ENCODE results near the gene RAB9B. TPM values are rescaled to one million over a fixed set of nuclear protein-coding genes. Genes with fewer than 3 reads are reported as not detected.
A peak's percentile ranks its signal among the peaks of the same experiment; 100 is the strongest.

RAB9B gene
- total and polyA plus RNA-seq, 8 donors, result 0.76 to 11.0 (median 2.3) TPM; not detected in 1

- intact Hi-C loops (cut with DNase I; ENCODE audit: low total_unique reads), result no loop called here
Measured at GRCh38 chrX:103776546-103776945, 55.5 kb downstream of the RAB9B start, which contains the start of gene PLP1. Gene PLP1, plus strand, starts transcription at chrX:103776840. Its CDS starts 156 bp downstream, at chrX:103776996.

DNA sequence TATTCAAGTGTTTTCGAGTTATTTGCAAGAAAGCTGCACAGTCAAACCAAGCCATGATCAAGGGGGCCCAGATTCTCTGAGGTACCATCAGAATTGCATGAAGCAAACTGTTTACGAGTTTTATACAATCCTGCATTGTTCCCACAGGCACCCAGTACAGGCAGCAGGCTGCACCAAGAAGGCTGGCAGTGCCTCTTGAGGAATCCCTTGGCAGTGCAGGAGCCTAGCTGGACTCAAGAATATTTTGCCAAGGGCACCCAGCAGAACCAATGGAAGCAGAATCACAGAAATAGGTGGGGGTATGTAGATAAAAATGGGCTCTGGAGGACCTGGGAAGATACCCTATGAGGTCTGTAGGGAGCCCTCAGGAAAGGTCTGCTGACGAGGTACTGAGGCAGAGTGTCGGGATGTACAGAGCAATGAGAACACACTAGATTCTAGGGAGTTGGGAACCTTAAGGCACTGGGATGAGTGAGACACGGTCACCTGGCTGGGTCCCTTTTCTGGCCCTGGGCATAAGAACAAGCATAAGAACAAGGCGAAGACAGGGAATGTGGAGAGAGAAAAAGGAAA, 57.9 kb downstream of the RAB9B start:
- H3K9me3 ChIP-seq, result no peaks in the 10 kb centered on the region
- H3K27me3 ChIP-seq, result peaks cover 0 to 12% (median 4%) of the 10 kb centered on the region in 3 donors
- H3K36me3 ChIP-seq, result no peaks in the 10 kb centered on the region
- intact Hi-C loops (cut with DNase I; ENCODE audit: low total_unique reads), result no loop called here
- H3K4me3 ChIP-seq, result no peak overlapping the region
- no peak for TF ChIP-seq POLR2A (IDR thresholded peaks at IDR 0.05)
- TF ChIP-seq POLR2AphosphoS5 (IDR thresholded peaks at IDR 0.05), result no peak
- peak in 3 of 7 experiments; percentile 11 to 32 (median 28) for TF ChIP-seq CTCF (IDR thresholded peaks at IDR 0.05)
- no peak for TF ChIP-seq EP300 (IDR thresholded peaks at IDR 0.05)
- 66 to 78% (median 74%) methylated on average over 6 of the region's 6 CpGs for WGBS, 5 donors
- no peaks in the 10 kb centered on the region for H3K4me1 ChIP-seq
- no peak overlapping the region for H3K27ac ChIP-seq
- peak in 1 of 2 donors; percentile 57 for DNase-seq

More at GRCh38 chrX:103776546-103776945, 55.5 kb downstream of the RAB9B start, which contains the start of gene PLP1:
- Histone ChIP-seq H3K4me3 (no peak within 1 kb of the TSS), H3K27me3 (peaks cover 0 to 12% (median 0%) of the 10 kb centered on the region in 3 donors), H3K36me3 (no peaks in the 10 kb centered on the region), H3K27ac (no peak within 1 kb of the TSS), H3K4me1 (no peaks in the 10 kb centered on the region), H3K9me3 (no peaks in the 10 kb centered on the region)
- TF ChIP-seq CTCF (IDR thresholded peaks at IDR 0.05) (no peak), EP300 (IDR thresholded peaks at IDR 0.05) (no peak), POLR2A (IDR thresholded peaks at IDR 0.05) (no peak), POLR2AphosphoS5 (IDR thresholded peaks at IDR 0.05) (no peak)
- peak in 1 of 2 donors; percentile 44 for DNase-seq
- 53 to 74% (median 67%) methylated on average over 2 of the region's 2 CpGs for WGBS, 5 donors

DNA sequence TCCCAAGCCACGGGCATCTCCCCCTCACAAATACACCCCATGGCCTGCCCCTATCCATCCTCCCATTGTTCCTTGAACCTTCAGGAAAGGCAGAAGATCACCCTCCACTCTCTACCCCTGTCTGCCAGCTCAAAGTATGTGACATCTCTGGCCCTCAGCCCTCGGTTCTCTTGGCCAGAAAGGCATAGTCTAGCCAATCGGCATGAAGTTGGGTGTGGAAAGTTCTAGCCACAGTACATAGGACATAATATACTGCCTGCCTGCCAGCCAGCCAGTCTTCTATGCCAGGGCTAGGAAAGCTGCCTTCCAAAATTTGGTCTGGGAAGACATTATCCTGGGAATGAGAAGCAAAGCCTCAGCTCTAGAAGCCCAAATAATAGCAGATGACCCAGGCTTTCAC, 58.6 kb downstream of the RAB9B start:
- no peak overlapping the region for H3K4me3 ChIP-seq
- intact Hi-C loops (cut with DNase I; ENCODE audit: low total_unique reads), result no loop called here
- H3K4me1 ChIP-seq, result no peaks in the 10 kb centered on the region
- no peaks in the 10 kb centered on the region for H3K9me3 ChIP-seq
- no peak overlapping the region for H3K27ac ChIP-seq
- no peak for TF ChIP-seq CTCF (IDR thresholded peaks at IDR 0.05)
- DNase-seq, result no peak
- H3K27me3 ChIP-seq, result peaks cover 0 to 12% (median 4%) of the 10 kb centered on the region in 3 donors
- 55 to 70% (median 64%) methylated on average over 3 of the region's 3 CpGs for WGBS, 5 donors
- no peaks in the 10 kb centered on the region for H3K36me3 ChIP-seq

Small RNA genes within 50 kb of the gene (small RNA-seq; reads per million reads assigned to genes)
- gene RNA5SP511, result 0 reads per million in 4 donors

Other genes with a start within 250 kb of the RAB9B start
- gene TCEAL4, start 246.7 kb downstream of the RAB9B start, total RNA-seq, result 100 to 1,000 TPM in 2 of 5 donors, 10 to 100 TPM in 2, 1 to 10 TPM in 1; 5.8 to 247 (median 59.8) TPM
- 100 to 1,000 TPM; 174 to 247 (median 186) TPM for gene TCEAL4, start 246.7 kb downstream of the RAB9B start, polyA plus RNA-seq
- 10 to 100 TPM; 16.3 to 33.6 (median 22.8) TPM for gene TCEAL3, start 224.3 kb downstream of the RAB9B start, total RNA-seq
- gene TCEAL3, start 224.3 kb downstream of the RAB9B start, polyA plus RNA-seq, result 10 to 100 TPM; 42.2 to 57.3 (median 56.3) TPM
- 100 to 1,000 TPM in 1 of 5 donors, 10 to 100 TPM in 3, 1 to 10 TPM in 1; 2.9 to 183 (median 43.9) TPM for gene TCEAL1, start 203.3 kb downstream of the RAB9B start, total RNA-seq
- gene TCEAL1, start 203.3 kb downstream of the RAB9B start, polyA plus RNA-seq, result 10 to 100 TPM; 40.5 to 44.6 (median 43.1) TPM
- 100 to 1,000 TPM; 104 to 441 (median 238) TPM for gene MORF4L2, start 145.6 kb downstream of the RAB9B start, total RNA-seq
- gene MORF4L2, start 145.6 kb downstream of the RAB9B start, polyA plus RNA-seq, result 100 to 1,000 TPM; 167 to 268 (median 259) TPM
- gene TMEM31, start 121.3 kb downstream of the RAB9B start, total RNA-seq, result not detected
- not detected for gene TMEM31, start 121.3 kb downstream of the RAB9B start, polyA plus RNA-seq
- 10 to 100 TPM in 3 of 5 donors, 1 to 10 TPM in 2; 2.2 to 36.9 (median 10.3) TPM for gene PLP1, start 55.4 kb downstream of the RAB9B start, total RNA-seq
- 1 to 10 TPM; 2.2 to 6.5 (median 6.0) TPM for gene PLP1, start 55.4 kb downstream of the RAB9B start, polyA plus RNA-seq
- gene TMSB15B, start 130.4 kb upstream of the RAB9B start, total RNA-seq, result 1 to 10 TPM in 2 of 5 donors, not detected in 3; 3.8 to 8.8 TPM
- gene TMSB15B, start 130.4 kb upstream of the RAB9B start, polyA plus RNA-seq, result 1 to 10 TPM; 5.3 to 9.6 (median 5.7) TPM
- not detected for gene H2BW1, start 181.5 kb upstream of the RAB9B start, total RNA-seq
- gene H2BW1, start 181.5 kb upstream of the RAB9B start, polyA plus RNA-seq, result not detected
- not detected for gene H2BW2, start 207.7 kb upstream of the RAB9B start, total RNA-seq
- gene H2BW2, start 207.7 kb upstream of the RAB9B start, polyA plus RNA-seq, result not detected
- 10 to 100 TPM in 1 of 5 donors, 1 to 10 TPM in 1, not detected in 3; 1.6 to 11.7 TPM for gene TMSB15C, start 244.0 kb upstream of the RAB9B start, total RNA-seq
- gene TMSB15C, start 244.0 kb upstream of the RAB9B start, polyA plus RNA-seq, result under 1 TPM; 0.33 to 0.76 (median 0.62) TPM

Measured in stomach (tissue), 9 donors.